ENCODE data around the gene HTRA3.

Gene HTRA3

GRCh38 chr4:8269535-8270417 lies at the start of gene HTRA3:
Gene HTRA3 (plus strand): TSS chr4:8269754. CDS start chr4:8269969, 215 bp downstream.
- DNase-seq: no peak

DNA sequence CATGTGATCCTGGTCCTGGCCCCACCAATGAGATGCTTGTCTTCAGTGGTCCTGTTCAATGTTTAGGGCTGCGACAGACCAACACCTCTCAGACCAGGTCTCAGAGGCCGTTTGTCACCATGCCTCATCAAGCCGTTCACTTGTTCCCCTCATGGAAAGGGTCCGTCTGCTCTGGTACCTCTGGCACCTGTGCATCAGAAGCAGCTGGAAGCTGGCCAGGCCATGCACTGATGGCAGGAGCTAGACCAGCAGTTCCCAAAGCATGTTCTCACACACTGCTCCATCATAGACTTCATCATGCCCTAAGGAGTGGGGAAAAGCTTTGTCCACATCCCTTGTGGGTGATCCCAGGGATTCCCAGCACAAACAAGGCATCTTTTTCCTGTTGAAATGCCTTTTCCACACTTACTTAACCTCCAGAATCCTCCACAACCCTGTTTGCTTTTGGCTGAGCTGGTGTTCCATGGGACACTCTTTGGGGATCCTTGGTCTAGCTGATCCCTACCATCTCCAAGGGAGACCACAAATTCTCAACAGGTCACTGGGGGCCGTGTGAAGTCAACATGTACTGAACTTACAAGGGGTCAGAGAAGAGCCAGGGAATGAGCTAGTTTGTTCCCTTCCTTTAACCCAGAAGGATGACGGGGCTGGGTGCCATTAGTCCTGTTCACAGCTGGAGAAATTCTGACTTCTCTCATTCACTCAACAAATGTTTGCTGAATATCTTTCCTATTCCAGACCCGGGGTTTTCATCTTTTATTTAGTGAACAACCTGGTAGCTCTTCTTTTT lies 48.7 kb upstream of the HTRA3 start:
- no peak for DNase-seq

- DNase-seq: no peak
Measured at GRCh38 chr4:8221476-8221875, 48.1 kb upstream of the HTRA3 start.

DNA sequence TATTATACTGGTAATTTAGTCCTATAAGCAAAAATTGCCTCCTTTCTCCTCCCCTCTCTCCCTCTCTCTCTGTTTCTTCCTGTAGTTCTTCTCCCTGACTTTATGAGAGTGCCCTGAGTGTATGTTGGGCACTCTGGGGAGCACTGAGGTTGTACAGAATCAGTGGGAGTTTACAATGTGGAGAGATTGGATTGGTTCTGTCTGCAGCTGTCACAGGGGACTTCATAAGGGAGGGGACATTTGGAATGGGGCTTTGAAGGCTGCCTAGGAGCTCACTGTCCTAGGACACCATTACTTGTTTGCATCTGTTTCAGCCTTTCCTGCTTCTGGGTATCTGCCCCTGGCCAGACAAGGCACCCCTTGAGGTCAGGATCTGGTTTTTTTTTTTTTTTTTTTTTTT lies 47.6 kb upstream of the HTRA3 start:
- DNase-seq: no peak

DNA sequence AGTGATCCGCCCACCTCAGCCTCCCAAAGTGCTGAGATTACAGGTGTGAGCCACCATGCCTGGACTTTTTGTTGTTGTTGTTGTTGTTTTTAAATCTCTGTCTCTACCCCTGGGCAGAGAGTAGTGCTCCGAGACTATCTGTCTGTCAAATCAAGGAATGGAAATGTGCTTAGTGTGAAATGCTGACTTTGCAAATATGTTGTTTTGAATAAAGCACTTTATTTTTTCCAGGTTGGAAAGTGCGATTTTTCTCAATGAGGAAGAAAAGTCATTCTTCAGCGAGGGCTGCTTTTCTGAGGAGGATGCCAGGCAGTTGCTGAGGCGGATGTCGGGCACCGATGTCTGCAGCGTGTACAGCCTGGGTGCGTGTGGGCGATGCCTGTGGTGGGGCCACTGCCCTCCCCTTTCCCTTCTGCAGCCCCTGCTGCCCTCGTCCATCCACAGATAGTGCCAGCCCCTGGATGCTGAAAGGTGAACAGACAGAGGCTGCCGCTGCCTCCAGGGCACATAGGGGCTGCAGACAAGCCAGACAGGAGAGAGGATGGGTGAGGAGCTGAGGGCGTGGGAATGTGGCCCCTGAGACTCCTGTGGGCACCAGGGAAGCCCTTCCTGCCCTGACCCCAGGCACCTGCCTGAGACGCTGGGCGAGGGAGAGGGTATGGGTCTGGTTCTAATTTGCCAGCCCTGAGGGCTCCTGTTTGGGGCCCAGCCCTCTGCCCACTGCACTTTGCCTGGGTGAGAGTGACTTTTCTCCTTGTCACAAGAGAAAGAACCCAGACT lies 46.8 kb upstream of the HTRA3 start:
- no peak for DNase-seq

DNA sequence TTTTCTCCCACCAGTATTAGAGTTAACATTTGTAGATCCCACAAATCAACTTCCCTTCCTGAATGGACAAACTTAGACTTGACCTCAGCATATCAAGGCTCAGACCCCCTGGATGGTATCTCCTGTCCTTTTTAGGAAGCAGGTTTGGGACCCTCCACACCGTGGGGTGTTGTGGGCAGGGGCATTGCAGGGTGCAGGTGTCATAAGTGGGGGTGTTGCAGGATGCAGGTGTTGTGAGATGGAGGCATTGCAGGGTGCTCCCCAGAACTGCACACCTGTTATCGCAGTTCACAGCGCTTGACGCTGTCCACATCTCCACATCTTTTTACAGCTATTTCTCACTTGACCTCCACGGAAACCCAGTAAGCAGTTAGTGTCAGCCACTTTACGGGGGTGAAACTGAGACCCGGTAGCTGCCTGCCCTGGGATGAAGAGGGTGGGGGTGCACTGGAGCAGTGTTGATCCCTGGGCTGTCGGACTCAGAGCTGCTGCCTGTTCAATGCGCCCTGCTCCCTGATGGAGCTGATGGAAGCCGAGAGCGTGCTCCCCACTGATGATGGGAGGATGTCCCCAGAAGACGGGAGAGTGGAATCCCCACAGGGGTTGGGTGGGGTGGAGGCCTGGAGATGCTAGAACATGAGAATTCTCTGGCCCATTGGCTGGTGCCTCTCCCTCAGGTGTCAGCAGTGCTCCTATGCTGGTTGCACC lies 45.1 kb upstream of the HTRA3 start:
- DNase-seq: no peak

- DNase-seq: peak; percentile 40
Measured at GRCh38 chr4:8224975-8225625, 44.5 kb upstream of the HTRA3 start.

DNA sequence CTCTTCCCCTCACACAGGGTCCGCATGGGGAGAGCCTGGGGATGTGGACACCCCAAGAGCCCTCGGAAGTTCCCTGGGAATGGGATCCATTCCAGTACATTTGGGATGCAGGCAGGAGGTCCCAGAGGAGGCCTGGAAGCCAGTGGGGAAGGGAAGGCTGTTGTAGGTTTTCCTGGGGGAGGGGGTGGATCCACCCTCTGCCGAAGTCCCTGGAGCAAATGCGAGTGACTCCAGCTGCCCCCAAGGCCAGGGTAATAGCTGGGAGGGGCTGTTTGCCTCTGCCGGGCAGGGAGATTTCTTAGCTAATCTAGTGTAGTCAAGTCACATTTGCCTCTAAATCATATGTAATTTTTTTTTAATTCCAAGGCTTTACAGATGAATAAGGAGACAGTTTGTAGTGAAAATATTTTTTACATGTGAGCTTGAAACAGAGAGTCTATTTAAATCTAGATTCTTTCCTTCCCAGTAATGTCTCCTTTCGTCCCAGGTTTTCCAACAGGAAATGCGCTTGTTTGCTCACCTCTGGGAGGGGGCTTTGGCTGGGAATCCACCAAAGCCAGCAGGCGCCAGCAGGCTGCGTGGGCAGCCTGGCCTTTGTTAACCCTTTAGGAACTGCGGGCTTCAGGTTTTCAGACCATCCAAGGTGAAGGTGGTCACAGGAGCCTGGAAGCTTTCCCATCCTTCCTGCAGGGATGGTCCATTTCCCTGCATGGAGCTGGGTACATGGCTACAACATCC lies 43.7 kb upstream of the HTRA3 start:
- peak; percentile 84 for DNase-seq

- no peak for DNase-seq
Measured at GRCh38 chr4:8227201-8227770, 42.3 kb upstream of the HTRA3 start.

- DNase-seq: no peak
Measured at GRCh38 chr4:8227771-8228318, 41.7 kb upstream of the HTRA3 start.

- peak; percentile 72 for DNase-seq
Measured at GRCh38 chr4:8228319-8229250, 41.0 kb upstream of the HTRA3 start.

GRCh38 chr4:8229331-8229975 lies 40.1 kb upstream of the HTRA3 start:
- no peak for DNase-seq

DNA sequence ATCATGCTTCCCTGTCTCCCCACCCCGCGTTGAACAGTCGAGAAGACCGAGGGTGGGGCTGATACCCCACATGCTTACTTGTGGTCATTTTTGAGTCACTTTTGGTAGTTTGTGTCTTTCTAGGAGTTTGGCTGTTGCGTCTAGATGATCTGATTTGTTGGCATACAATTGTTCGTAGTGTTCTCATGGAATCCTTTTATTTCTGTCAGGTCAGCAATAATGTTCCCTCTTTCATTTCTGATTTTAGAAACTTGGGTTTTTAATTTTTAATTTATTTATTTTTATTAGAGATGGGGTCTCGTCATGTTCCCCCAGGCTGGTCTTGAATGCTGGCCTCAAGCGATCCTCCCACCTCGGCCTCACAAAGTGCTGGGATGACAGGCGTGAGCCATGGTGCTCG lies 39.5 kb upstream of the HTRA3 start:
- no peak for DNase-seq

GRCh38 chr4:8230891-8231290 lies 38.7 kb upstream of the HTRA3 start:
- DNase-seq: no peak

- no peak for DNase-seq
Measured at GRCh38 chr4:8231551-8232049, 38.0 kb upstream of the HTRA3 start.

DNA sequence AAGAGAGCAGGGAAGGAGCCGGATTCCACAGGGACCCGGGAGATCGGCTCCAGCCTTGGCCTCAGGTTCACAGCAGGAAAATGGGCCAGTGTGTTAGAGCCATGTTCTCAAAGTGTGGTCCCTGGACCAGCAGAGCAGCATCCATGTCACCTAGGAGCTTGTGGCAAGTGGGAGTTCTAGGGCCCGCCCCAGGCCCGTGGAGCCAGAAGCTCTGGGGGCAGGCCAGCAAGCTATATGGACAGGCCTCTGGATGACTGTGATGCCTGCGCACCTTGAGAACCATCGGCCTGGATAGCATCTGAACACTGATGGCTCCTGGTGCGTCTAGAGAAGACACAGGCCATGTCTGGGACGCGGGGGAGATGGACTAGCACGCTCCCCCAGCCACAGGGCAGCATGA lies 36.8 kb upstream of the HTRA3 start:
- DNase-seq: no peak

GRCh38 chr4:8233672-8234484 lies 35.7 kb upstream of the HTRA3 start:
- DNase-seq: no peak

GRCh38 chr4:8234715-8235114 lies 34.8 kb upstream of the HTRA3 start:
- no peak for DNase-seq

All from NCI-H1092 treated with DMSO at 0.1 percent for 48 hours (cell line).